NCI-H82 treated with DMSO at 0.1 percent for 48 hours (cell line): Measurements from ENCODE around the gene GNG13.
"Not testable (repeated sequence)": the region's sequence is repeated elsewhere in the genome, so short reads cannot be mapped to it uniquely, and the experiment has no call there.

Source experiments
- DNase-seq: peaks from one replicate; lab custom pipeline; 2025; ENCODE audit not compliant: unreplicated experiment; lab: John Stamatoyannopoulos, UW

GNG13 gene

DNA sequence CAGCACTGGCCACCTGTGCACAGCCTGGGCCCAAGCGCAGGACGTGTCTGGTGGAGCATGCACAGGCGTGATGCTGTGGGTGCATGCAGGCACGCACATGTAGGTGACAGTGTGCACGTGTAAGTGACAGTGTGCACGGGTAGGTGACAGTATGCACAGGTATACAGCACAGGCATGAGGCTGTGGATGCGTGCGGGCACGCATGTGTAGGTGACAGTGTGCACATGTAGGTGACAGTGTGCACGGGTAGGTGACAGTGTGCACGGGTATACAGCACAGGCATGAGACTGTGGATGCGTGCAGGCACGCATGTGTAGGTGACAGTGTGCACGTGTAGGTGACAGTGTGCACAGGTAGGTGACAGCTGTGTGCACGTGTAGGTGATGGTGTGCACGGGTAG lies 20.2 kb downstream of the GNG13 start:
- no peak for DNase-seq

DNA sequence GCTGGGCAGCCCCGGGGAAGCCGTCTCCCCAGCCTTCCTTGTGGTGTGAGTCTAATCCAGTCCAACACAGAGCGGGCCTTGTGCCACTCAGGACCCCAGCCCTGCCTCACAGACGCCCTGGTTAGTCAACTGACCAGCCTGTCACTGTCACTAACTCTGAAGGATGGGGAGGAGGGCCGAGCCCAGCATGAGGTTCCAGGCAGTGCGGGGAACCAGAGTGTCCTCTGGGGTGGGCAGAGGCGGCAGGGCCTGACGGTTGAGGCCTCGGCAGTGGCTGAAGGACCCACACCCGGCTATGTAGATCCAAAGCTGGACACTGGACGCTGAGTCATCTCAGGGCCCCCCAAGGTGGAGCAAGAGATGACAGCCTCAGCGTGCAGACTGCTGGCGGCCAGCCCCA lies 21.0 kb downstream of the GNG13 start:
- DNase-seq = no peak

DNA sequence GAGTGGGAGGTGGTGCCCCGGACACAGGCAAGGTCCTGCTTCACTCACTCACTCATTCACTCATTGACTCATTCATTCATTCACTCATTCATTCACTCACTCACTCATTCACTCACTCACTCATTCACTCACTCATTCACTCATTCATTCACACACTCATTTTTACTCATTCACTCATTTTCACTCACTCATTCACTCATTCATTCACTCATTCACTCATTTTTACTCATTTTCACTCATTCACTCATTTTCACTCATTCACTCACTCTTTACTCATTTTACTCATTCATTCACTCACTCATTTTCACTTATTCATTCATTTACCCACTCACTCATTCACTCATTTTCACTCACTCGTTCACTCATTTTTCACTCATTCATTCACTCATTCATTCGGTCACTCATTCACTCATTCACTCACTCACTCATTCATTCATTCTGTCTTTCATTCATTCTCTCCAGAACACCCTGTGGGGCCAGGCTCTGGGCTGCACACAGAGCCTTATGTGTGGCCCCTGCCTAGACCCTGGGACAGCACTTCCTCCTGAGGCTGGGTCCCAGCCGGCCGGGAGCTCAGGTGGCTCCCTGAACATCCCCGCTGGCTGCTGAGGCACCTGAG lies 21.5 kb downstream of the GNG13 start:
- DNase-seq = no peak

DNA sequence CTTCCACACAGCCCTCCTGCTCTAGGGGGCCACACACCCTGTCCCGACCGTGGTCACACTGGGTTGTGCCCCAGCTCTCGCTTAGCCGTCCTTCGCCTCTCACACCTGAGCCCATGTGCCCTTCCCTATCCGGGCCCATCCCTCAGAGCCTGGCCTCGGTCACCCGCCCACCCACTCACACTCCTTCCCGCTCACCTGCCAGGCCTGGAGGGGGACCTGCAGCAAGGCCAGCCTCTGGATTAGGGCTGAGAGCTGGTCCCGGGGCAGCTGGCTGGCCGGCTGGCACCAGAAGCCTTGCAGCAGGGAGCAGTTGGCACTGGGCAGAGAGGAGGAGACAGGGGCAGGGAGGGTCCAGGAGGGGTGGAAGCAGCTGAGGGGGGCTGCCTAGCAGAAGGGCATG lies 22.1 kb downstream of the GNG13 start:
- DNase-seq = no peak

GRCh38 chr16:777826-778225 lies 22.7 kb downstream of the GNG13 start:
- no peak for DNase-seq

DNA sequence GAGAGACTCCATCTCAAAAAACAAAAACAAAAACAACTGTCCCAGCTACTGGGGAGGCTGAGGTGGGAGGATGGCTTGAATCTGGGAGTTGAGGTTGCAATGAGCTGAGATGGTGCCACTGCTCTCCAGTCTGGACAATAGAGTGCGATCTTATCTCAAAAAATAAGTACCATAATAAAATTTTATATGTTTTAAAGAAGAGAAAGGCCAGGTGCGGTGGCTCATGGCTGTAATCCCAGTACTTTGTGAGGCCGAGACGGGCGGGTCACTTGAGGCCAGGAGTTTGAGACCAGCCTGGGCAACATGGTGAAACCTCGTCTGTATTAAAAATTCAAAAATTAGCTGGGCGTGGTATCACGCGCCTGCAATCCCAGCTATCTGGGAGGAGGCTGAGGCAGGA lies 23.7 kb downstream of the GNG13 start:
- DNase-seq = no peak

DNA sequence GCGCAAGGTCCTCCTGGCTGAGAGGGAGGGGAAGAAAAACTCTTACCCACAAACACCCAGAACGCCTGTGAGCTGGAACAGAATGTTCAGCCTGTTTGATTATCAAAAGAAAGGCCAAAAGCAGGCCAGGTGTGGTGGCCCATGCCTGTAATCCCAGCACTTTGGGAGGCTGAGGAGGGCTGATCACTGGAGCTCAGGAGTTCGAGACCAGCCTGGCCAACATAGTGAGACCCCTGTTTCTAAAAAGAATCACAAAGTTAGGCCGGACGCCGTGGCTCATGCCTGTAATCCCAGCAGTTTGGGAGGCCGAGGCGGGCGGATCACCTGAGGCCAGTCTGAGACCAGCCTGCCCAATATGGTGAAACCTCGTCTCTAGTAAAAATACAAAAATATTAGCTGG lies 24.2 kb downstream of the GNG13 start:
- not testable (repeated sequence) for DNase-seq

GRCh38 chr16:775236-775796 lies 25.2 kb downstream of the GNG13 start:
- no peak for DNase-seq

DNA sequence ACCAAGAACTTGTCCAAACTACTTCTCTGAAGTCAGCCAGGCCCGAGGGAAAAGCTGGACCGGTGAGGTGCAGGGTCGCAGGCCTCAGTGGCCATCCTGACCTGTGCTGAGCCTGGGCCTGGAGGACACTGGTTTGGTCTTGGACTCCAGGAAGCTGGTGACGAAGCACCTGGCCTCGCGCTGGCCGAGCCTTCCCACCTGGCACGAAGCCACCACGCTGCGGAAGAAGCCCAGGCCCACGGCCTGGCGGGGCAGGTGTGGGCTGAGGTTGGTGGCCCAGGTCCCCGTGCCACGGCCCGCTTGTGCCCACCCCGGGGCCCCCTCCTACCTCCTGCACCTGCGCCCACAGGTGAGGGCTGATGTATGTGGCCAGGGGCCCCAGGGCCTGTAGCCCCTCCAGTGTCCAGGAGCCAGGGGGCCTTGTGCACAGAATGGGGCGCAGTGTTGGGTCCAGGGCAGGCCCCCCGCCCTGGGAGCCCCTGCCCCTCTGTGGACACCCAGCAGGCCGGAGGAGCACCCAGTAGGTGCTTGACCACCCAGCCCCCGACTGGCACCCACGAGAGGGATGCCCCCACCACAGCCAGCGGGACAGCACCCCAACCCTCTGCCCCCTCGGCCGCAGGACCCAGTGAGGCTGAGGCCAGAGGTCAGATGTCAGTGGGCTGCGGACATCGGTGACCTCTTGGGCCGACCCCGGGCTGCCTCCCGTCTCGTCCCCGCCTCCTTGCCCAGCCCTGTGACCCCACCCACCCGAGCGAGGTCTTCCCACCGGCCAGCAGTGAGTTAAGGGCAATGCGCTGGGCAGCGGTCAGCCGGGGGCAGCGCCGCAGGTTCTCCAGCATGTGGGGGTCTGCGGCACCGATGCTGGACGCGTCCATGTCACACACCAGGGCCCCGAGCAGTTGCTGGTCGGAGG lies 26.2 kb downstream of the GNG13 start:
- DNase-seq = no peak

- no peak for DNase-seq
Measured at GRCh38 chr16:772959-773358, 27.6 kb downstream of the GNG13 start.

- DNase-seq = no peak
Measured at GRCh38 chr16:770411-770810, 30.1 kb downstream of the GNG13 start.

- DNase-seq = no peak
Measured at GRCh38 chr16:769934-770333, 30.6 kb downstream of the GNG13 start.

GRCh38 chr16:769184-769784 lies 31.2 kb downstream of the GNG13 start:
- DNase-seq = no peak

DNA sequence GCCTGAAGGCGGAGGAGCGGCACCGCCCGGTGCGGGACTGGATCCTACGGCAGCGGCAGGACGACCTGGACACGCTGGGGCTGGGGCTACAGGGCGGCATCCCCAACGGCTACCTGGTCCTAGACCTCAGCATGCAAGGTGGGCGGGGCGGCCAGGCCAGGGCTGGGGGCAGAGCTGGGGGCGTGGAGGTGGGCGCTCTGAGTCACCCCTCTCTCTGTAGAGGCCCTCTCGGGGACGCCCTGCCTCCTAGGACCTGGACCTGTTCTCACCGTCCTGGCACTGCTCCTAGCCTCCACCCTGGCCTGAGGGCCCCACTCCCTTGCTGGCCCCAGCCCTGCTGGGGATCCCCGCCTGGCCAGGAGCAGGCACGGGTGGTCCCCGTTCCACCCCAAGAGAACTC lies 32.1 kb downstream of the GNG13 start:
- no peak for DNase-seq

- no peak for DNase-seq
Measured at GRCh38 chr16:767743-768235, 32.7 kb downstream of the GNG13 start.

GRCh38 chr16:766820-767640 lies 33.5 kb downstream of the GNG13 start:
- DNase-seq = no peak

GRCh38 chr16:766008-766819 lies 34.3 kb downstream of the GNG13 start:
- no peak for DNase-seq

- DNase-seq = no peak
Measured at GRCh38 chr16:765488-765865, 35.1 kb downstream of the GNG13 start.

DNA sequence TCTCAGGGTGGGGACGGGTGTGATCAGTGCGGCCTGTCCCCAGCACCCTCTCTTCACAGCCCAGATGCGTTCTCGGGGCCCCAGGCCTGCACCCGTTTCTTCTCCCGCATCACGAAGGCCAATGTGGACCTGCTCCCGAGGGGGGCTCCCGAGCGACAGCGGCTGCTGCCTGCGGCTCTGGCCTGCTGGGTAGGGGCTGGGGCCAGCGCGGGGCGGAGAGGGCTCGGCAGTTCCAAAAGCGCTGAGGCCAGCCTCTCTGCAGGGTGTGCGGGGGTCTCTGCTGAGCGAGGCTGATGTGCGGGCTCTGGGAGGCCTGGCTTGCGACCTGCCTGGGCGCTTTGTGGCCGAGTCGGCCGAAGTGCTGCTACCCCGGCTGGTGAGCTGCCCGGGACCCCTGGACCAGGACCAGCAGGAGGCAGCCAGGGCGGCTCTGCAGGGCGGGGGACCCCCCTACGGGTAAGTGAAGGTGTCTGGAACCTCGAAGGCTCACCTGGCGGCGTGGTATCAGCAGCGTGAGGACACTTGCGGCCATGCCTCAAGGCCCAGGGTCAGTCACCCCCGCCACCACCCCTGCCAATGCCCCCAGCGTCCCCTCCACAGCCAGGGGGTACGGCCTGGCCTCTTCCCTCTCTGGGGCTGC lies 35.6 kb downstream of the GNG13 start:
- no peak for DNase-seq
